Caco-2 (cell line): Measurements from ENCODE around the gene BCKDK. TPM values are rescaled to one million over a fixed set of nuclear protein-coding genes. Genes with fewer than 3 reads are reported as not detected.

ENCODE experiments used
- BruUV-seq: library from RNA; stranded (reverse); fragments of 400-500 nt; replicated peaks from 2 replicates; lab custom pipeline; 2021; lab: Mats Ljungman, UMichigan
- CTCF ChIA-PET: fragments of 300-600 bp; sonication (Branson Sonifier 250); formaldehyde crosslinking; loops from one replicate; lab custom pipeline; 2022; ENCODE audit warnings: antibody characterized with exemption; lab: Charles Lee
- POLR2A ChIA-PET: fragments of 300-600 bp; sonication (Branson Sonifier 250); formaldehyde crosslinking; loops from one replicate; lab custom pipeline; 2022; ENCODE audit warnings: antibody characterized with exemption; lab: Charles Lee
- DNase-seq, 2 experiments: peaks; one replicate each; pipeline versions ENCODE4 v3.0.0 to v3.0.0-alpha.2; 2020 to 2022
- H3K27me3 ChIP-seq: replicated peaks from 2 replicates; pipeline ENCODE4 v1.6.0; 2011; ENCODE audit warnings: low read length; ENCODE audit not compliant: control insufficient read depth, insufficient read depth
- H3K36me3 ChIP-seq: 2 replicates; pipeline ENCODE4 v1.5.1; 2011; ENCODE audit warnings: low read length; ENCODE audit not compliant: control insufficient read depth, insufficient read depth
- H3K4me1 ChIP-seq: fragments of 250-450 bp; sonication (Bioruptor Pico); 2 replicates; pipeline ENCODE4 v1.5.1; 2020; ENCODE audit warnings: mild to moderate bottlenecking
- H3K4me3 ChIP-seq: 2 replicates; pipeline ENCODE4 v1.5.1; 2011; ENCODE audit warnings: low read depth, mild to moderate bottlenecking, control low read depth, low read length
- H3K9me3 ChIP-seq: fragments of 250-450 bp; sonication (Bioruptor Pico); 2 replicates; pipeline ENCODE4 v1.5.1; 2020; ENCODE audit warnings: mild to moderate bottlenecking, moderate library complexity
- H3K27ac Mint-ChIP-seq: one replicate; pipeline ENCODE4 v1.8.0; 2022; ENCODE audit warnings: mixed read lengths; ENCODE audit not compliant: unreplicated experiment
- H3K27me3 Mint-ChIP-seq: one replicate; pipeline ENCODE4 v1.8.0; 2022; ENCODE audit warnings: mixed read lengths; ENCODE audit not compliant: insufficient read depth, unreplicated experiment
- H3K36me3 Mint-ChIP-seq: one replicate; pipeline ENCODE4 v1.8.0; 2022; ENCODE audit warnings: mild to moderate bottlenecking, mixed read lengths; ENCODE audit not compliant: insufficient read depth, unreplicated experiment
- H3K4me1 Mint-ChIP-seq: one replicate; pipeline ENCODE4 v1.8.0; 2022; ENCODE audit warnings: low read depth, mixed read lengths; ENCODE audit not compliant: unreplicated experiment
- H3K4me3 Mint-ChIP-seq: one replicate; pipeline ENCODE4 v1.8.0; 2022; ENCODE audit warnings: mild to moderate bottlenecking, moderate library complexity, mixed read lengths; ENCODE audit not compliant: unreplicated experiment
- H3K9me3 Mint-ChIP-seq: one replicate; pipeline ENCODE4 v1.8.0; 2022; ENCODE audit warnings: mixed read lengths; ENCODE audit not compliant: unreplicated experiment
- intact Hi-C: fragments of 100-400 bp; cut with micrococcal nuclease; formaldehyde crosslinking; loops from one replicate; pipeline ENCODE4 v1.10.0; 2022; ENCODE audit not compliant: unreplicated experiment
- total RNA-seq: library from RNA; stranded (reverse); gene quantifications from 2 replicates; pipeline ENCODE4 v1.2.3, GENCODE V29; 2022
- TF ChIP-seq, protein P1 (sequence below), 2 experiments: fragments of 200-600 bp in 1 of 2; IDR thresholded peaks; 1 replicate in 1 of 2; 2 replicates in 1 of 2; pipeline versions ENCODE4 v1.5.1 to v1.8.0; 2011 to 2022; ENCODE audit warnings: antibody characterized with exemption in 1 of 2, control low read depth in 1 of 2, inconsistent platforms in 1 of 2, low read depth in 1 of 2, low read length in 1 of 2, mild to moderate bottlenecking in 1 of 2, moderate library complexity in 1 of 2; ENCODE audit not compliant: insufficient read depth in 1 of 2, severe bottlenecking in 1 of 2, unreplicated experiment in 1 of 2

Gene BCKDK
- total RNA-seq, 1 experiment from 2014 or later = 34.1 TPM

- DNase-seq = no peak
- no TSS peak for BruUV-seq
- H3K27me3 Mint-ChIP-seq = no peaks in the 10 kb centered on the region
- H3K9me3 ChIP-seq = no peaks in the 10 kb centered on the region
- no peaks in the 10 kb centered on the region for H3K4me1 Mint-ChIP-seq
- H3K4me3 Mint-ChIP-seq = no peak overlapping the region
- H3K36me3 Mint-ChIP-seq = peaks cover 6% of the 10 kb centered on the region
- no peak overlapping the region for H3K4me3 ChIP-seq
- intact Hi-C loops = no loop called here
- no peaks in the 10 kb centered on the region for H3K36me3 ChIP-seq
- CTCF ChIA-PET = no interaction called here
- TF ChIP-seq, protein P1, sequence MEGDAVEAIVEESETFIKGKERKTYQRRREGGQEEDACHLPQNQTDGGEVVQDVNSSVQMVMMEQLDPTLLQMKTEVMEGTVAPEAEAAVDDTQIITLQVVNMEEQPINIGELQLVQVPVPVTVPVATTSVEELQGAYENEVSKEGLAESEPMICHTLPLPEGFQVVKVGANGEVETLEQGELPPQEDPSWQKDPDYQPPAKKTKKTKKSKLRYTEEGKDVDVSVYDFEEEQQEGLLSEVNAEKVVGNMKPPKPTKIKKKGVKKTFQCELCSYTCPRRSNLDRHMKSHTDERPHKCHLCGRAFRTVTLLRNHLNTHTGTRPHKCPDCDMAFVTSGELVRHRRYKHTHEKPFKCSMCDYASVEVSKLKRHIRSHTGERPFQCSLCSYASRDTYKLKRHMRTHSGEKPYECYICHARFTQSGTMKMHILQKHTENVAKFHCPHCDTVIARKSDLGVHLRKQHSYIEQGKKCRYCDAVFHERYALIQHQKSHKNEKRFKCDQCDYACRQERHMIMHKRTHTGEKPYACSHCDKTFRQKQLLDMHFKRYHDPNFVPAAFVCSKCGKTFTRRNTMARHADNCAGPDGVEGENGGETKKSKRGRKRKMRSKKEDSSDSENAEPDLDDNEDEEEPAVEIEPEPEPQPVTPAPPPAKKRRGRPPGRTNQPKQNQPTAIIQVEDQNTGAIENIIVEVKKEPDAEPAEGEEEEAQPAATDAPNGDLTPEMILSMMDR (IDR thresholded peaks at IDR 0.05; ENCODE audit: insufficient read depth in 1 of 2, low read depth in 1 of 2, low read length in 1 of 2, severe bottlenecking in 1 of 2, unreplicated experiment in 1 of 2) = no peak
- POLR2A ChIA-PET = no interaction called here
- no peaks in the 10 kb centered on the region for H3K9me3 Mint-ChIP-seq
- H3K27me3 ChIP-seq = no peaks in the 10 kb centered on the region
- no peak overlapping the region for H3K27ac Mint-ChIP-seq
- peaks cover 8% of the 10 kb centered on the region; the same call in 1 of the 2 replicates for H3K4me1 ChIP-seq
These were observed 39.4 kb downstream of the BCKDK start for GRCh38 chr16:31147574-31147973.

GRCh38 chr16:31148281-31148728 is 40.1 kb downstream of the BCKDK start:
- H3K9me3 ChIP-seq = no peaks in the 10 kb centered on the region
- no peaks in the 10 kb centered on the region for H3K9me3 Mint-ChIP-seq
- TF ChIP-seq, protein P1 (IDR thresholded peaks at IDR 0.05; ENCODE audit: insufficient read depth in 1 of 2, low read depth in 1 of 2, low read length in 1 of 2, severe bottlenecking in 1 of 2, unreplicated experiment in 1 of 2) = no peak
- no TSS peak for BruUV-seq
- H3K27me3 ChIP-seq = no peaks in the 10 kb centered on the region
- no peak overlapping the region for H3K4me3 Mint-ChIP-seq
- no peaks in the 10 kb centered on the region for H3K36me3 ChIP-seq
- H3K4me3 ChIP-seq = no peak overlapping the region
- peaks cover under 1% of the 10 kb centered on the region; the same call in 1 of the 2 replicates for H3K4me1 ChIP-seq
- DNase-seq = no peak
- POLR2A ChIA-PET = no interaction called here
- H3K27me3 Mint-ChIP-seq = no peaks in the 10 kb centered on the region
- no peak overlapping the region for H3K27ac Mint-ChIP-seq
- no peaks in the 10 kb centered on the region for H3K4me1 Mint-ChIP-seq
- CTCF ChIA-PET = interaction anchor here (0.6 kb wide), 1 partner anchor 92 kb away, joined by 5 read pairs; no protein-coding TSS in a partner anchor
- intact Hi-C loops = no loop called here
- peaks cover 6% of the 10 kb centered on the region for H3K36me3 Mint-ChIP-seq

DNA sequence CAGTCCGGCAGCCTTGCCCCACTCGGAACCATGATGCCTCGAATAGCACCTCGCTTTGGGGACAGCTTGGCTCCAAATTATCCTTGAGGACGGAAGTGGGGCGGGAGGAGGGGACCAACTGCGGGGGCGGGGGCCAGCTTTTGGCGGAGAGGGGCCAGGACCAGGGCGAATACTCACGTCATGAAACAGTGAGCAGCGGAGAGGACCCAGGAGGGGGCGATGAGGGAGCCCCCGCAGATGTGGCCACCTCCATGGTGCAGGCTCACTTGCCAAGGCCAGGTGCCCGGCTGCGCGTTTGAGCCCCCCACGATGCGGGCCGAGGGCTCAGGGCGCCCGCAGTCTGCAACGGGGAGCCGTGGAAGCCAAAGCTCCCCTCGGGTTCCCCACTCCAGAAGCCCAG is 40.7 kb downstream of the BCKDK start:
- Mint-ChIP-seq H3K27ac (no peak overlapping the region), H3K4me3 (no peak overlapping the region), H3K27me3 (no peaks in the 10 kb centered on the region), H3K4me1 (no peaks in the 10 kb centered on the region), H3K36me3 (peaks cover 4% of the 10 kb centered on the region), H3K9me3 (no peaks in the 10 kb centered on the region)
- TF ChIP-seq, protein P1 (IDR thresholded peaks at IDR 0.05; ENCODE audit: insufficient read depth in 1 of 2, low read depth in 1 of 2, low read length in 1 of 2, severe bottlenecking in 1 of 2, unreplicated experiment in 1 of 2) = no peak
- Histone ChIP-seq H3K4me1 (no peaks in the 10 kb centered on the region), H3K27me3 (no peaks in the 10 kb centered on the region), H3K9me3 (no peaks in the 10 kb centered on the region), H3K36me3 (no peaks in the 10 kb centered on the region), H3K4me3 (no peak overlapping the region)
- CTCF ChIA-PET = interaction anchor here (0.6 kb wide), 1 partner anchor 93 kb away, joined by 5 read pairs; no protein-coding TSS in a partner anchor
- BruUV-seq = no TSS peak
- intact Hi-C loops = no loop called here
- POLR2A ChIA-PET = no interaction called here
- DNase-seq = no peak
